DLD1 (cell line): ENCODE results near the gene CEP128.

Source experiments
- in situ Hi-C: cut with HindIII; loops from 2 replicates; pipeline ENCODE4 v1.10.0; 2017; ENCODE audit warnings: low sequenced_read_pairs

CEP128 gene

DNA sequence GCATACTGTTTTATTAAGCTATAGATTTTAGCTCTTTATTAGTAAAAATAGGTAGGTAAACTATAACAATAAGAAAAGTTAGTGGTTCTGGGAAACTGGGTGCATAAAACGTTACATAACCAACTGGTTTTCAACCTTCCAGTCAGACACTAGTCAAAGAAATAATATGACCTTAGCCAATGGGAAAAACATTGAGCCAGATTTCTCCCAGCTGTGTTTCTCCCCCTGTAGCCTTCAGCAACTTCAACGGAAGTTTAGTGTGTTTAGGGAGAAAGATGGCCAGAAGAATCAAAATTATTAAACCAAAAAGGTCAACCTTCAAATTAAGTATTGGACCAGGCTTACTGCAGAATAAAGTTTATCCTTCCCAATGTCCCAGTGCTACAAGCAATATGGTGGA, 446.8 kb downstream of the CEP128 start:
- in situ Hi-C loops: no loop called here

DNA sequence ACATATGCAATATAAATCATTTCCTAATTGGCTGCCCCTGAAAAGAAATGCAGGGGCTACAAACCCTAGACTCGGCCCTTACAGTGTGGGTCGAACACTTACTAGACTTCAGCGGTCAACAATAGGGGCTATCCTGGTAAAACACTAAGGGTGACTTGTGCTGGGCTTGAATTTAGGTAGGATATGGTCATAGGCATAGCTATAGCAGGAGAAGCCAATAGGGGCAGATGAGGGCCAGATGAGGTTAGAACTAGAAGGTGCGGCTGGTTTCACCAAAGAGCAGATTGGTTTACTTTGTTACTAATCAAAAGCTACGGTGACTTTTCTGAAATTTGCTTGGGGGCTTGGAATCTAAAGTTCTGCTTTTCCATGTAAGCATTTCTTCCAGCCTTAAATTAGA, 447.9 kb downstream of the CEP128 start:
- in situ Hi-C loops: no loop called here

DNA sequence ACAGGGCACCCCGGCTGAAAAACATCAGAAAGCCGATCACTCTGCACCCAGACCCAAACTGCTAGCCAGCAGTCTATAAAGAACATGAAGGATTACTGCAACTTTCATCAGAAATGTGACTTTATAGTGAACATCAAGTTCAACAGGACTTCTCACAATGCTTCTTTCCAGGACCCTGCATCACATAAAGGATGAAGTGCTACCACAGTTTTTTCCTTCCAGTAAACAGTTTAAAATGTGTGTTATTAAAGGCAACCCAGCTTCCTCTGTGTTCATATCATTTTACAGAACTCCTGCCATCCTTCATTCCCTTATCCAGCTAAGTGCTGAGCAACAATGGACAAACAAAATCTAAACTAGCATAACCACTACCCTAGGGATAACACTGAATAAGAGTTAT, 449.9 kb downstream of the CEP128 start:
- in situ Hi-C loops: no loop called here

DNA sequence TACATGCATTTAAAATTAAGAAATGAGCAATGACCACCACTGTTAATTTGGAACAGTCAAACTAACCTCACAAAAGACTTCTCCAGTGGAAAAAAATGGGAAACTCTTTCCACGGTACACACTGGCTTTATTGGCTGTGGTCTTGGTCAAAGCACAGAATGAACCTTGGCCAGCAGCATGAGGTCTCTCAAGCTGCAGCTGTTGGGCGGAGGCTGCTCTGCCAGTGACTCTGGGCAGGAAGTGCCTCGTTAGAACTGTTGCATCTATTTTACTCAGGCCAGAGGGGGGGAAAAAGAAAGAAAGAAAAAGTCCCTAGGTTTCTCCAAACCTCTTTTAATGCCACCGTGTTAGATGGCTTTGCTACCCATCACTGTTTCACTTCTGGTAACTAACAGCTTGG, 450.4 kb downstream of the CEP128 start:
- in situ Hi-C loops: no loop called here

DNA sequence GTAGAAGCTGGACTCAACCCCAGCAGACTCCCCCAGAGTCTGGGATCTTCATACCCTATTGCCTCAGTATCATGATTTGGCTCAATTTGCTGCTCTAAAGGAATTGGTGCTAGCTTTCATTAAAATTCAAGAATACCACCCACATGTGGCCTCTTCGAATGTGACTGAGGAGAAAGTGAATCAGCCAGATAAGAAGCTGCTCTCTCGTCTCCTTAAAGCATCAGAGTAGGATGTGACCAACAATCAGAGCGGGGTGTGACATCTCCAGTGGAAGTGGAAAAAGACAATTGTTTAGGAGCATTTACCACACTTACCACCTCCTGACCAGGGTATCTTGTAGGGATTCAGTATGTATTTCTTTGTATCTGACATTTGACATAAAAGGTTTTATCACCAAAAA, 452.0 kb downstream of the CEP128 start:
- in situ Hi-C loops: no loop called here

DNA sequence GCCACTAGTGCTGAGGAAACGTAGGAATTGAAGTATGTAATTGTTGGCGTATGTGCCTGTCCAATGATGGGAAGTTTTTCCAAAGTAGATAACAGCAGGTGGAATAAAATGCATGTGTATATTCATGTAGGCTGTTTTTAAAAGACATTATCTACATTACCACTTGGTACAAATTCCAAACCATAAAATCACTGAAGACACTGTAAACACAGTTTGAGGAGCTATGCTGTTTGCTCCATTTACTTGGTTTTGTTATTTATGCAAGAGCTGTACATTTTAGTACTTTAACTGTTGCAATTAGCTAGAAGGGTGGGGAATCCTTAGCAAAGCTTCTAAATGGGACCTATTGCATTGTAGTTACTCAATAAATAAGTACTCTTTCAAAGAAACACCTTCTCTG, 455.8 kb downstream of the CEP128 start:
- in situ Hi-C loops: no loop called here

DNA sequence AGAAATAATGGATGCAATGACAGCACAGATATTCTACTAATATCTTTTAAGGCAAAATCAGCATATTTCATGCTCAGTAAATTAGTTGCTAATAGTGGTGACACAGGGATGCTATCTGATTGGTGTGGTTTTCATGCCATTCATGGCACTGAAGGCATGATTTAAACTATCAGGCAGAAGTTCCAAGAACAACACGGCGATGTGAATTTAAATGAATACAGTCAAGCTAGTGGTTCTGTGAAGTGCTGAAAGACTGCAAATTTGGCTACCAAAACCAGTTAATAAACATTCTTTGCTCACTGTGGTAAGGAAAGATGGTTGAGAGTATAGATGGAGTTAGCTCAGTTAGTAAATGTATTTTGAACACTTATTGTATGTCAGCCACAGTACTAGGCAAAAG, 458.2 kb downstream of the CEP128 start:
- in situ Hi-C loops: no loop called here

DNA sequence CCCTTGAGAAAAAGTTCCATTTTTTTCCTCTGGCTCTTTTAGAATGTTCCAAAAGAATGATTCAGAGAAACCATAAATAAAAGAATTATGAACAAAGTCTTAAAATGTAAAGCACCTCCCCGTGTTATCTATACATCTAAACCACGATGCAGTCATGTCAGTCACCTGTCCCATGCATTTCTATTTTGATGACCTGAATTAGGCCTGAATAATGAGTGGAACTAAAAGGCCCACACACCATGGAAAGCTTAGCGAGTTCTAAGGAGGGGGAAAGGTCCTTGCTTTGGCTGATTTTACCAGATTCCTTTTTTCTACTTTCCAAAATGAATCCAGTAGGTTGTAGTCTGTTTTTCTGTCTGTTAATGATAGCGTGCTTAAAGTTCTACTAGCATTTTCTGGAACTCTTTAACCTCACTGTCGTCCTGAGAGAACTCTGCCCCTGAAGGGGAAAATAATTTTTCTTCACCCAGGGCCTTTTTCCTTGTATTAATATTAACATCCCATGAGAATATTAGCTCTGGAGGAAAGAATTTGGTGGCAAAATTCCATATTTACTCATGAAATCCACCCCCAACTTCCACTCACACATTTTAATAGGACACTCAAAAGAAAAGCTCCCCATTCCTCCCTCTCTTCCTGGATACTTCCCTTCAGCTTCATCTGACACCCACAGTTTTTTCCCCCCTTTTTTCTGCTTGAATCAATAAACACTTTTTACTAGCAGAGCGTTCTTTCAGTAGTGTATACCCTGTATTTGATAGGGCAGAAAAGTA, 464.0 kb downstream of the CEP128 start:
- in situ Hi-C loops: no loop called here

DNA sequence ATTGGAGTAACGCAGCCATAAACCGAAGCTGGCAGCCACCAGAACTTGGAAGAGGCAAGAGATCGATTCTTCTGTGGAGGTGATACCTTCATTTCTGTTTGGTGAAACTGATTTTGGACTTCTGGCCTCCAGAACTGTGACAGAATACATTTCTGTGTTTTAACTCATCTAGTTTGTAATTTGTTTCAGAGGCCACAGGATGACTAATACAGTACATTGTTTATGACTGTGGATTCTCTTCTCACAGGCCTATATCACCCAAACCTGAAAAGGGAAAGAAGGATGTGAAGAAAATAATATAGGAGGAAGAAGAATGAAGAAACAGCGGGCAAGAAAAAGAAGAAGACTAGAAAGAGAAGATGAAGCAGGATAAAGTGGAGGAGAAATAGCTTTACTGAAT, 466.5 kb downstream of the CEP128 start:
- in situ Hi-C loops: no loop called here

DNA sequence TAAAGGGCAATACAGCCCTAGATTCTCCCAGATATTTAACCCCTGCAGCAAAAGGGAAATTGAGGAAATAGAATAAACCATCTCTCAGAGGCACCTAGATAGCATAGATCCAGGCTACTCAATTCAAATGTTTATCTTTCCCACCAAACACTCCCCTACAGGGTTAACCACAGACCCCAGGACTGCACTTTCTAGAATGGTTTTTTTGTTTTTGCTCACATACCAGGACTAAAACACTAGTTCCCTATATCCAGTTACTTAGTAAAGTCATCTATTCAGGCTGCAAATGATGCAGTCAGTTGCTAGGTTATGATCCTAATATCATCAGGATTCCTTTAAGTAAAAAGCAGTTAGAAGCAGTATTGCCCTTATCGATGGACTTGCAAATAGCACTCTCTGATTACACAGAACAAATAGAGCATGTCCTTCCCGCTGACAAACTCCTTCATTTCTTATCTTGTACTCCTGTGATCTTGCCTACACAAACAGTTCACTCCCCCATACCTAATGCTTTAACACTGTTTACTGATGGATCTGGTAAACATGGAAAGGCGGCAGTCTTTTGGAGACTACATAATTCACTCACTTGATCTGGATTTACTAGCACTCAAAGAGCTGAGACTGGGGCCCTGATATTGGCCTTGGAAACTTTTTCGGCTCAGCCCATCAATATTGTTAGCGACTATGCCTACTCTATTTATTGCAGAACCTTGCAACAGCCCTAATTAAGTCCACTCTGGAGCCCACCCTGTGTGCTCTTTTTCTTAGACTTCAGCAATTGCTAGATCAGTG, 473.0 kb downstream of the CEP128 start:
- in situ Hi-C loops: no loop called here

DNA sequence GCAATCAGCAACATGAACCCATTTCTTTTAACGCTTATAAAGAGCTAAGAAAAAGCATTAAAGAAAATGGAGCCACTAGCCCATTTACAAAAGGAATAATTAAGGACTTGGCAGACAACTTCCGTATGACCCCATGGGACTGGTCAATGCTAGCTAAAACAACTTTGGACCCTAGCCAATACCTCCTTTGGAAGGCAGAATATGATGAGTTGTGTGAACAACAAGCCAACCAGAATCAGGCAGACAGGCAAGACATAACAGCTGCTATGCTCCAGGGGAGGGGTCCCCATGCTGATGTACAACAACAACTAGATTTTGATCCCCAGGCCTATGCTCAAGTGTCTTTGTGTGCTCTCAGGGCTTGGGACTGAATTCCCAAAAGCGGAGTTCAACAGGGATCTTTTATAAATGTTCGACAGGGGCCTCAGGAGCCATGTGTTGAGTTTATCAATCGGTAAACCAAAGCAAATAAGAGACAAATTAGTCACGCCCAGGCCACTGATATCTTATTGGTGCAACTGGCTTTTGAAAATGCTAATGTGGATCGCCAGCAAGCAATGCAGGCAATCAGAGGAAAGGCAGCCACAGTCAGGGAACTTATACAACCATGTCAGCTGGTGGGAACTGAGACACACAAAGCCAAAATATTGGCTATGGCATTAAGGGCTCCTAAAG, 475.9 kb downstream of the CEP128 start:
- in situ Hi-C loops: no loop called here

DNA sequence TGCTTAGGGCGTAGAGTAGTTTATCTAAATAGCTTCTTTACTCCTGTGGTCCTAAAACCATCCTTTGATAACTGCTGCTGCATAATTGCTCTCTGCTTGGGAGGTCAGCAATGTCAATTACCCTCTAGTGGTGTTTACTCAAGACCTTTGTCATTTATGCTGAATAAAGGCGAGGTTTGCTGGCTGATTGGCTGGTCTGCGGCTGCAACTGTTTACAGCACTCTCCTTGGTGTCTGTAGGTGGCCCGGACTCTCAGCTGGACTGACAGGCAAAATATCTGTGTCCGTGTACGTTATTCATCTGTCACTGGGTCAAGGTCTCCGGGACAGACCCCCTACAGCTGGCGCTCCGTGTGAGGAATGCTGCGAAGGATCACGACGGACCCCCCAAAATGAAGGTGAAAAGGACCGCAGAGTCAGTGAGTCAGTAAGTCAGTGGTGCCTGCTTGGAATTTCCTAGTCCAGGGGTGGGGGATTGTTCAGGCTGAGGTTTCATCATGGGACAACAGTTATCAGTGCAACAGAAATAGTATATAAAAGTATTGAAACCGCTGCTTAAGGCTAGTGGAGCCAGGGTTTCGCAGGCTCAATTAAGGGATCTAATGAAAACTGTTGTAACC, 476.9 kb downstream of the CEP128 start:
- in situ Hi-C loops: no loop called here

DNA sequence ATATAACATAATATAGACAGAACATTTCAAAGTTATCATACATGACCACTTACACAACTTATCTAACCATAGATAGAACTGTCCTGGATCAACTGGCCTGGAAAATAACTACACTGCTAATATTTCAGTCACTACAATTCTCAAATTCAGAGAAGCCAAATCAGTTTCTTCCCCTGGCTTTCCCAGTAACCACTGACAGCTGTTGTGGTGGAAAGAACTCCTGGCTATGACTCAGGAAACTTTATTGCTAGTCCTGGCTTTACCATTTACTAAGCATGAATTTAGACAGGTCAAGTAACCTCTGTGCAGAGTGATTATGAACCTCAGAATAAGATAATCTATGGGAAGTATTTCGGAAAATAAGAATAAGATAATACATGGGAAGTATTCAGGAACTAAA, 485.3 kb downstream of the CEP128 start:
- in situ Hi-C loops: no loop called here

DNA sequence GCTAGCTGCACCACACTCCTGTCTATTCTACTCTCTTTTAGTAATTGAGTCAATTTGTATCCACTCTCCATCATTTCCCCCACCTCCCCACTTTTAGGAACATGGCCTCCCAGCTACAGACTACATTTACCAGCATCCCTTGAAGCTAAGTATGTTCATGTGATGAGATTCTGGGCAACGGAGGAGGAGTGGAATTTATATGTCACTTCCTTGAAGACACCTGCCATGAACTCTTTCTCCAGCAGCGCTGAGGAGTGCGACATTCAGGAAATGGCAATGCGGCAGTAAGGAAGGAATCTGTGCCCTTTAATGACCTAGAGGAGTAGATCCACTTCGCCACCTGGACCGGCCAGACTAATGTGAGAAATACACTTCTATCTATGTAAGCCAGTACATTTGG, 486.5 kb downstream of the CEP128 start:
- in situ Hi-C loops: no loop called here

DNA sequence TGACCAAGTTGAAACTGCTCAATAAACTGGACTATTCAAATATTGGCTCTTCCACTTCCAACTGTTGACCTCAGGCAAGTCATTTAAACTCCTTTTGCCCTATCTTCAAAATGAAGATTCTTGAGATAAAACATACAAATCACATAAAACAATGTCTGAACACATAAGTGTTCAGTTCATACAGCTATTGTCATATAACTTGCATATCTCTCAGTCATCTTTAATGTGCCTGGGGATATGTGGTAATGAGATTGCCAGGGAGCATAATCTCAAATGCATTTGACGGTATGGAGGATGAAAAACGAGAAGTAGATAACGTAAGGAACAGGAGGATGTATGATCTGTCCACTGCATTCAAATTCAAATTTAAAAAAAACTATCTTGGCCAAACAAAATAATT, 493.3 kb downstream of the CEP128 start:
- in situ Hi-C loops: no loop called here

DNA sequence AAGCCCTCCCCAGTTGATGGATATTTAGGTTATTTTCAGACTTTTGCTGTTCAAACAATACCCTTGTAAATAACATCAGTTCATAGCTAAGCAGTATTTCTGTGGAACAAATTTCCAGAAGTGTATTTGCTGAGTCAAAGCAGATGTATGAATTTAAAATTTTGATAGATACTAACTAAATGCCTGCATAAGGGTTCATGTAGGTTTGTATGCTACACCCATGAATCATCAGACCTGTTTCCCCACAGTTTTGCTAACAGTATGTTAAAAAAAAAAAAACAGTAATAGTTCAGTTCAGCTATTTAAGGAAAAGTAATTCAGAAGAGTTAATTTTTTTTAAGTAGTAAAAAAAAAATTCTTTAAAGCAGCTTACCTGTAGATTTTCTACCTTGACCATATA, 494.1 kb downstream of the CEP128 start:
- in situ Hi-C loops: no loop called here
